C4-2B (cell line): ENCODE measurements around the gene XYLT1.
"Not testable (repeated sequence)": the region's sequence is repeated elsewhere in the genome, so short reads cannot be mapped to it uniquely, and the experiment has no call there.

Experiments used
- CTCF ChIP-seq: fragments of 450-650 bp; conservative IDR thresholded peaks from 2 replicates; pipeline ENCODE4 v1.5.1; 2017; ENCODE audit warnings: mild to moderate bottlenecking
- ZFX ChIP-seq: fragments of 450-650 bp; IDR thresholded peaks from 2 replicates; pipeline ENCODE4 v1.6.1; 2017

GRCh38 chr16:17306211-17306610 is 164.5 kb downstream of the XYLT1 start:
- TF ChIP-seq ZFX, CTCF: not testable (repeated sequence)
